ENCODE results near the gene ARRB1. TPM values are rescaled to one million over a fixed set of nuclear protein-coding genes. Genes with fewer than 3 reads are reported as not detected.

Gene ARRB1
- total and polyA plus RNA-seq, 2 of the 13 experiments (the other 11 are each of a cell fraction or from before 2014, with no cell fraction given) = 22.5 to 35.7 TPM

- TF ChIP-seq ZNF225 (CRISPR knock-in tag; IDR thresholded peaks at IDR 0.05) (peak; percentile 50; the same call in 1 of the 2 replicates), MIER3 (CRISPR knock-in tag; IDR thresholded peaks at IDR 0.05; ENCODE audit: borderline replicate concordance) (peak; percentile 68; the same call in 1 of the 2 replicates), JUND (CRISPR knock-in tag; IDR thresholded peaks at IDR 0.05) (no peak), KDM2A (CRISPR knock-in tag; IDR thresholded peaks at IDR 0.05; ENCODE audit: borderline replicate concordance, low read depth) (peak; percentile 72; the same call in 1 of the 2 replicates), SNAI1 (CRISPR knock-in tag; IDR thresholded peaks at IDR 0.05; ENCODE audit: borderline replicate concordance) (no peak), RNF2 (conservative IDR thresholded peaks at IDR 0.05; ENCODE audit: low read depth) (no peak), MAFG (CRISPR knock-in tag; IDR thresholded peaks at IDR 0.05) (no peak), RAD21 (CRISPR knock-in tag; IDR thresholded peaks at IDR 0.05) (peak; percentile 57; the same call in 1 of the 2 replicates), ARNTL (CRISPR knock-in tag; IDR thresholded peaks at IDR 0.05) (peak; percentile 79; the same call in 1 of the 2 replicates), SIN3A (IDR thresholded peaks at IDR 0.05; ENCODE audit: borderline replicate concordance, low read depth, low read length) (peak; percentile 48; the same call in 1 of the 2 replicates), CENPT (CRISPR knock-in tag; IDR thresholded peaks at IDR 0.05; ENCODE audit: low read depth) (0 out of 2 replicates have a peak, but pooled peaks have one; percentile 52), REL (CRISPR knock-in tag; conservative IDR thresholded peaks at IDR 0.05) (no peak; the same call in 1 of the 2 replicates), POLR2AphosphoS5 (IDR thresholded peaks at IDR 0.05; ENCODE audit: low read depth, low read length) (peak; percentile 42; the same call in 1 of the 2 replicates), ZNF598 (CRISPR knock-in tag; IDR thresholded peaks at IDR 0.05; ENCODE audit: borderline replicate concordance) (no peak), ZSCAN22 (CRISPR knock-in tag; IDR thresholded peaks at IDR 0.05) (peak; percentile 65; the same call in 1 of the 2 replicates), SMYD3 (CRISPR knock-in tag; IDR thresholded peaks at IDR 0.05) (no peak), ZSCAN30 (CRISPR knock-in tag; IDR thresholded peaks at IDR 0.05) (no peak), ZNF652 (CRISPR knock-in tag; IDR thresholded peaks at IDR 0.05; ENCODE audit: borderline replicate concordance, low read depth) (peak; percentile 46; the same call in 1 of the 2 replicates), RXRB (CRISPR knock-in tag; IDR thresholded peaks at IDR 0.05; ENCODE audit: borderline replicate concordance) (peak; percentile 88), KDM5B (CRISPR knock-in tag; IDR thresholded peaks at IDR 0.05; ENCODE audit: borderline replicate concordance) (no peak), ZNF136 (CRISPR knock-in tag; IDR thresholded peaks at IDR 0.05; ENCODE audit: low read depth) (peak; percentile 94), SNAPC2 (CRISPR knock-in tag; IDR thresholded peaks at IDR 0.05) (no peak), MATR3 (CRISPR knock-in tag; IDR thresholded peaks at IDR 0.05) (no peak)
- TF ChIP-seq, protein P1, sequence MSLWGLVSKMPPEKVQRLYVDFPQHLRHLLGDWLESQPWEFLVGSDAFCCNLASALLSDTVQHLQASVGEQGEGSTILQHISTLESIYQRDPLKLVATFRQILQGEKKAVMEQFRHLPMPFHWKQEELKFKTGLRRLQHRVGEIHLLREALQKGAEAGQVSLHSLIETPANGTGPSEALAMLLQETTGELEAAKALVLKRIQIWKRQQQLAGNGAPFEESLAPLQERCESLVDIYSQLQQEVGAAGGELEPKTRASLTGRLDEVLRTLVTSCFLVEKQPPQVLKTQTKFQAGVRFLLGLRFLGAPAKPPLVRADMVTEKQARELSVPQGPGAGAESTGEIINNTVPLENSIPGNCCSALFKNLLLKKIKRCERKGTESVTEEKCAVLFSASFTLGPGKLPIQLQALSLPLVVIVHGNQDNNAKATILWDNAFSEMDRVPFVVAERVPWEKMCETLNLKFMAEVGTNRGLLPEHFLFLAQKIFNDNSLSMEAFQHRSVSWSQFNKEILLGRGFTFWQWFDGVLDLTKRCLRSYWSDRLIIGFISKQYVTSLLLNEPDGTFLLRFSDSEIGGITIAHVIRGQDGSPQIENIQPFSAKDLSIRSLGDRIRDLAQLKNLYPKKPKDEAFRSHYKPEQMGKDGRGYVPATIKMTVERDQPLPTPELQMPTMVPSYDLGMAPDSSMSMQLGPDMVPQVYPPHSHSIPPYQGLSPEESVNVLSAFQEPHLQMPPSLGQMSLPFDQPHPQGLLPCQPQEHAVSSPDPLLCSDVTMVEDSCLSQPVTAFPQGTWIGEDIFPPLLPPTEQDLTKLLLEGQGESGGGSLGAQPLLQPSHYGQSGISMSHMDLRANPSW (CRISPR knock-in tag; IDR thresholded peaks at IDR 0.05; ENCODE audit: borderline replicate concordance) = peak; percentile 37; the same call in 1 of the 2 replicates
- TF ChIP-seq, protein P2, sequence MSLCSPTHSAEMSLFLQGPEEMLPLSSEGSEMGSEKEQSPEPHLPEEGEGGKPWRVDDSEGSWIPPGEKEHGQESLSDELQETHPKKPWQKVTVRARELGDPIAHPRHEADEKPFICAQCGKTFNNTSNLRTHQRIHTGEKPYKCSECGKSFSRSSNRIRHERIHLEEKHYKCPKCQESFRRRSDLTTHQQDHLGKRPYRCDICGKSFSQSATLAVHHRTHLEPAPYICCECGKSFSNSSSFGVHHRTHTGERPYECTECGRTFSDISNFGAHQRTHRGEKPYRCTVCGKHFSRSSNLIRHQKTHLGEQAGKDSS (CRISPR knock-in tag; IDR thresholded peaks at IDR 0.05; ENCODE audit: borderline replicate concordance, low read depth) = peak; percentile 70; the same call in 1 of the 2 replicates
Measured at GRCh38 chr11:75351791-75352587, 528 bp upstream of the ARRB1 start (continued).
